GM12874 (cell line): Measurements from ENCODE around the gene ELOVL6.

Experiments used
- TF ChIP-seq, protein P1 (sequence below): IDR thresholded peaks from 2 replicates; pipeline ENCODE4 v1.5.1; 2011; ENCODE audit warnings: low read depth, mild to moderate bottlenecking, control low read depth, low read length, moderate library complexity; ENCODE audit not compliant: insufficient read depth

Gene ELOVL6

DNA sequence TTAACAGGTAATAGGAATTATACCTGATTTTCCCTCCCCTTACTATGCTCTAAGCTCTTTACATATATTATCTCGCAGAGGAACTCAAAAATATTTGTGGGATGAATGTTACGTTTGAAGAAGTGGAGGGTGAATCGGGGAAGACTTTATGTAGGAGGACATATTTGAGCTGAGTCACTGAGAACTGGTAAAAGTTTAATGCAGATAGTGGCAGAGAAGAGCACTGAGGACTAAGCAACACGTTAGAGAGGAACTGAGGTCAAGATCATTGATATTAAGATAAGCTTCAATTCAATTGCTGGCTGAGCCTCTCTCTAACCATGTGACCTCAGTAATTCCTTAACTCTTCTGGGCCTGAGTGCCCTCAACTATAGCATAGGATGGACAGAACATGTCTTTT, 26.4 kb upstream of the ELOVL6 start:
- TF ChIP-seq, protein P1, sequence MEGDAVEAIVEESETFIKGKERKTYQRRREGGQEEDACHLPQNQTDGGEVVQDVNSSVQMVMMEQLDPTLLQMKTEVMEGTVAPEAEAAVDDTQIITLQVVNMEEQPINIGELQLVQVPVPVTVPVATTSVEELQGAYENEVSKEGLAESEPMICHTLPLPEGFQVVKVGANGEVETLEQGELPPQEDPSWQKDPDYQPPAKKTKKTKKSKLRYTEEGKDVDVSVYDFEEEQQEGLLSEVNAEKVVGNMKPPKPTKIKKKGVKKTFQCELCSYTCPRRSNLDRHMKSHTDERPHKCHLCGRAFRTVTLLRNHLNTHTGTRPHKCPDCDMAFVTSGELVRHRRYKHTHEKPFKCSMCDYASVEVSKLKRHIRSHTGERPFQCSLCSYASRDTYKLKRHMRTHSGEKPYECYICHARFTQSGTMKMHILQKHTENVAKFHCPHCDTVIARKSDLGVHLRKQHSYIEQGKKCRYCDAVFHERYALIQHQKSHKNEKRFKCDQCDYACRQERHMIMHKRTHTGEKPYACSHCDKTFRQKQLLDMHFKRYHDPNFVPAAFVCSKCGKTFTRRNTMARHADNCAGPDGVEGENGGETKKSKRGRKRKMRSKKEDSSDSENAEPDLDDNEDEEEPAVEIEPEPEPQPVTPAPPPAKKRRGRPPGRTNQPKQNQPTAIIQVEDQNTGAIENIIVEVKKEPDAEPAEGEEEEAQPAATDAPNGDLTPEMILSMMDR, result no peak

DNA sequence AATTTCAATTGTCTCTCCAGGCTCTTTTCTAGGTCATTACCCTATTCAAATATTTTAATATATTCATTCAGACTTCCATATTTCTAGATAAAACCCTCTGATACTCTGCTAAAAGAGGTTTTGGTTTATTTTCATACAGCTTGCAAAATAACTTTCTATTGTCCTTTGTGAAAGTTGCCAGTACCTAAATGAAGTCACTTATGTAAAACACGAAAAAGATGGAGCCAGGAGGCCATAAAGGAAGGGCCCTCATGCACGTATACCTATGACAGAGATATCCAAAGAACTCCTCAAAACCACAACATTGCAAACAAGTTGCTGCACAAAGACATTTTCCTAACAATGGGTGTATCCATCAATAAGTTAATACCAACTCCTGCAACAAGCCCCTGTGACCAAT, 25.7 kb upstream of the ELOVL6 start:
- TF ChIP-seq, protein P1, result no peak

DNA sequence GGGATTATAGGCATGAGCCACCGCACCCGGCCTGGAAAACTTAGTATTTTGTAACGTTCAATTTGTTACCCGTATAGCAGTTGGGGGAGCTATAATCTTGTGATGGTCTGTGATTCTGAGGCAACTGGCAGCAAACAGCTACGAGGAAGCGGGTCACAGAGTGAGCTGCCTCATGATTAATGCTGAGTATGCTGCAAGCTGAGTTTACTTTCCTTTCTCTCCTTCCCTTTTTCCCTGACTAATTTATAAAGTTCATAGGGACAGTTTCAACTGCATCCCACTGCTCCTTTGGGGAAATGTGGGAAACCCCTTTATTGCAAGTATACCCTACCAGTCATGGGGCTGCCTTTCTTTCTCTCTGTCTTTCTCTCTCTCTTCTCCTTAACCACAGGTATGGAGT, 17.7 kb upstream of the ELOVL6 start:
- TF ChIP-seq, protein P1, result no peak

DNA sequence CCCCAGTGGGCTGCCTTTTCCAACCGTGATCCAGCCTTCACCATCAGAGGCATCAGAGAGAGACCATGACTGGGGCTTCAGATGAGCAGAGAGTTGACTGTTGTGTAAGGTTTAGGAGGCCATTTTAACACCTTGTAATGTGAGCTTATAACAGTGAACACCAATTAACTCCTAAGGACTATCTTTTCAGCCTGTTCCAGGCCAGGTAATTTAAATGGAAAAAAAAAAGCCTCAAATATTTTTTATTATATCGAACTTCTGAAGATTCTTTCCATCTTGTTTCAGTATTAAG, 13.3 kb upstream of the ELOVL6 start:
- TF ChIP-seq, protein P1, result no peak

DNA sequence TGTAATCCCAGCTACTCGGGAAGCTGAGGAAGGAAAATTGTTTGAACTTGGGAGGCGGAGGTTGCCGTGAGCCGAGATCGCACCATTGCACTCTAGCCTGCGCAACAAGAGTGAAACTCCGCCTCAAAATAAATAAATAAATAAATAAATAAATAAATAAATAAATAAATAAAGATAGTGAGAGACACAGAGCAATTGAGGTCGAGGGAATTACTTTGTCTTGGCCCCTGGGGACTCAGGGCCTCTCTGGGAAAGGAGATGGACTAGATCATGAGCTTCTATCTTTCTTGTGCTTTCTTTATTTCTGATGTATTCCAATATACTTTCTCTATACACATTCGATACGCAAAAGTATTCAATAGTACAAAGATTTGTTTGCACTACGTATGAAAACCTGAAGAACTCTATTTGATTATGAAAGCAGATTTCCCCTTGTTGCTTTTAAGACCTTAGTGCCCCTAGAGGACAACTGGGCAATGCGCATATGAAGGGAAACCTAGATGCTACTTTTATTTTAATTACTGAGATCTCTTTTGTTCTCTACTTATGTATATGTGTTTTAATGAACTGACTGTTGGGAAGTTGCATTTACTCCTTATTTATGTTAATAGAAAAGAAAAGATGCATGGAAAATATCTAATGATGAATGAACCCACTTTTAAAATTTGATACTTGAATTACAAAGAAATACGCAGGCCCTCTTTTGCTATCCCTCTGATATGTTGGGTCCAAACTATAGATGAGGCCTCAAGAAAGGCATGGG, 12.8 kb upstream of the ELOVL6 start:
- TF ChIP-seq, protein P1, result peak; percentile 68

DNA sequence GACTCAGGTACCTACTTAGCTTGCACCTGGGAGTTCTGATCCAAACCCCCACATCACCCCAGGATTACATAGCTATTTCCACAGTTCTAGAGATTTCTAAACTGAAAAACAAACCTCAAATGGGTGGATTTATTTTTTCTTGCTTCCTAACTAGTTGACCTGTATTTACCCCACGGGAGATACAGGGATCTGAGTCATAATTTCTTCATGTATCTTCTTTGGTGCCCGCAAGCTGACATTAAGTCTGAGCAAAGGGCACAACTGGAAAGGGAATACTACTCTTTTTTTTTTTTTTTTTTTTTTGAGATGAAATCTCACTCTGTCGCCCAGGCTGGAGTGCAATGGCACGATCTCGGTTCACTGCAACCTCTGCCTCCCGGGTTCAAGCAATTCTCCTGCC, 10.0 kb upstream of the ELOVL6 start:
- TF ChIP-seq, protein P1, result no peak

DNA sequence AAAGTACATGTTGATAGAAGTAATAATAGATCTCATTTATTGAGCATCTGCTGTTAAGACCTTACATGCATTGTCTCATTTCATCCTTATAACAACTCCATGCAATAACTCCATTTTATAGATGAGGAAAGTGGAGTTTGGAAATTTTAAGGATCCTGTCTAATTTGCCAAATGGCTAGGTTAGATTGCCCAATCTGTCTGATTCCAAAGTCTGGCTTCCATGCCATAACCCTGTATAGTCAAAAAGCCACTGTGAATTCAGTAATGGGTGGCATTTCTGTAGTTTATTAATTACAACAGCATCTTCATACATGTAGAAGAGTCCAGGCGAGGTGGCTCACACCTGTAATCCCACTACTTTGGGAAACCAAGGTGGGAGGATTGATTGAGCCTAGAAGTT, 8.8 kb upstream of the ELOVL6 start:
- TF ChIP-seq, protein P1, result no peak
